DMS79 (cell line): ENCODE results near the gene OAF.
"Not testable (repeated sequence)": the region's sequence is repeated elsewhere in the genome, so short reads cannot be mapped to it uniquely, and the experiment has no call there.

Source experiments
- DNase-seq: peaks from one replicate; lab custom pipeline; 2025; lab: John Stamatoyannopoulos, UW

Gene OAF

DNA sequence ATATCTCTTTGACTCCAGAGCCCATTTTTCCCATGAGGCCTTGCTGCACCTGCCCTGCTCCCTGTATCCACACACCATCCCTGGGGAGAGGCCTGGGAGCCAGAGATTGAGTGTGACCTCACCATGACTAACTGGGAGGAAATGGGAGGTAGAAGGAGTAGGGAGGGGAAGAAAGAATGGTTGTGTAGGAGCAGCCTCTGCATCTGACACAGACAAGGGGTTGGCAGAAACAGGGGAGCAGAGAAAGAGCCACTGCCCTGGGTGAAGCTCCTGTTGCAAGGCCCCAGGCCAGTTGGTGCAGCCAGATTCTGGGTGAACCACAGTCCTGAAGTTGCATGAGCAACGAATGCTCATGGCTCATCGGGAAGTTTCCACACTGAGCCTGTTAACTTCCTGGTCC is 61.5 kb downstream of the OAF start:
- DNase-seq, result no peak

DNA sequence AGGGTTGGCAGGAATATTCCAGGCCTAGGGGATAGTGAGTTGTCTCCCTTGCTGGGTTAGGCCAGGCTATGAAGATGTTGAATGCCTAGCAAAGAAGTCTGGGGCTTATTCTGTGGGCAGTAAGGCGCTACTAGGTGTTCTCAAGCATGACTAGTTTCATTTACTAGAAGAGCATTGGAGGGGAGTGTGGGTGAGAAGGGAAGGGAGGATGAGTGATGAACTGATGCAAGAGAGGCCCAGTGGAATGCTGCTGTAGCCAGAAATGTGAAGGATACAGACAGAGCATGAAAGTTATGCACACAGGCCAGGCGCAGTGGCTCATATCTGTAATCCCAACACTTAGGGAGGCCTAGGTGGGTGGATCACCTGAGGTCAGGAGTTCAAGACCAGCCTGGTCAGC is 62.6 kb downstream of the OAF start:
- DNase-seq, result no peak

- DNase-seq, result not testable (repeated sequence)
Measured at GRCh38 chr11:120273956-120274355, 63.1 kb downstream of the OAF start.

GRCh38 chr11:120279502-120279901 is 68.7 kb downstream of the OAF start:
- DNase-seq, result no peak
